GM19455 (cell line): ENCODE measurements around the gene ARL6IP4.

Experiments
- ATAC-seq: cut with Tn5 transposase; IDR thresholded peaks from one replicate; pipeline ENCODE4 v1.9.1; 2021; ENCODE audit not compliant: unreplicated experiment

Gene ARL6IP4

DNA sequence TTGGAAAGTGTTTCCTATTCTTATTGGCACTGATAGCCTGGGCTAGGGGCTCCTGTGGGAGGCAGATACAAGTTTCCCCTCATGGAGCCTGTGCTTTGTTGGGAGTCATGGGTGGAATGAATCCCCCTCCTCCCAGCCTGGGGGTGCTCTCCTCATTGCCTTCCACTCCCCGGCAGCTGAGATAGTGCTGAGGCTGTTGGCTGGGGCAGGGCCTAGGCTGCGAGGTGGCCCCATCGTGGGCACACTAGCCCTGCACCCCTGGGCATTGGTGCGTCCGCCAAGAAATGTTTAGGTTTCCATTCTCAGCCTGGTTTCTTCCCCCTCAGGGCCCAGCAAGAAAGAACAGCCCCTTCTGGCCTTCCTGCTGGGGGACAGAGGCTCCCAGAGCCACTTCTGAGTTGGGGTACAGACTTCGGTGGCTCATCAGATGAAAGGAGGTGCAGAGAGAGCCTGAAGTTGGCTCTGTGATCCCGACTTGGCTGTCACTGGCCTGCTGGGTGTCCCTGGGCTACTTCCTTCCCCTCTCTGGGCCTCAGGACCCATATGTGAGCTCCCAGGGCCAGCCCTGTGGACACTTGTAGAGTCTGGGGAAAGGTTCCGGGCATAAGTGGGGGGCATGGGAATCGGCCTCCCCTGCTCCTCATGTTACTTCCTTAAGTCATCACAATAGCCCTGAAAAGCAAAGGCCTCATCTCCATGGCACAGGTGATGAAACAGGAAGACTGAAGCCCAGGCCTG is 2.7 kb upstream of the ARL6IP4 start:
- no peak for ATAC-seq

GRCh38 chr12:122978507-122978955 is 1.9 kb upstream of the ARL6IP4 start:
- ATAC-seq: no peak

DNA sequence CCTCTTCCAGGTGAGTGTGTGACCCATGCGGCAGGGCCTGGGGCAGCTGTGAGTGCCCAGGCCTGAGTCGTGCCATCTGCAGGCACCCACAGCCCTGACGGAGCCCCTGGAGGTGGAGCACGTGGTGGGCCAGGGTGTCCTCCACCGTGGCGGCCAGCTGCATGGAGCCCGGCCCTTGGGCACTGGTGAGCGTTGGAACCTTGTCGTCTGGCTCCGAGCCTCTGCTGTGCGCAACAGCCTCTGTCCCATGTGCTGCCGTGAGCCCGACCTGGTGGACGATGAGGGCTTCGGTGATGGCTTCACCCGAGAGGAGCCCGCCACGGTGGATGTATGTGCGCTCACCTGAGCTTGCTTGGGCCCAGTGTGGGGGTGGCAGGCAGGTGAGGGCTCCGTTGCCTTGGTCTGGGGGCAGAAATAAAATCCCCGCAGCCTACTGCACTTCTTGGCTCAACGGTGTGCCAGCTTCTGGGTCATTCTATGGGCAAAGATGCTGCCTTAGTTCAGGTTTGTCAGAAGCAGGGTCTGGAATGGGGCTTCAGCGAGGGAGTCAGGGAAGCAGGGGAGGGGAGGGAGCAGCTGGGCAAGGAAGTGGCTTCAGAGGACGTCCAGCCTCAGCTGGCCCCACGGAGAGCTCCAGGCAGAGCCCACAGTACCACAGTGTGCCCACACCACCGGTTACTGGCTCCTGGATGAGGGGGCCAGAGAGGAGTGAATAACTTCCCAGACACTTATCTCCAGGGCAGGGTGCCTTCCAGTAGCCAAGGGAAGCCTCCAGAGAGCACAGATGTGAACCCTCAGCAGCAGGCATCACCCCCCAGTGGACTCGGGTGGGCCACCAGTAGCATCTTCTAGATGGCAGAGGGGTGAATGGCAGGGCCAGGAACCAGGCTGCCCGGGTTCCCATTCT is 1.2 kb upstream of the ARL6IP4 start:
- no peak for ATAC-seq

GRCh38 chr12:122979908-122980182 is 636 bp upstream of the ARL6IP4 start:
- no peak for ATAC-seq

DNA sequence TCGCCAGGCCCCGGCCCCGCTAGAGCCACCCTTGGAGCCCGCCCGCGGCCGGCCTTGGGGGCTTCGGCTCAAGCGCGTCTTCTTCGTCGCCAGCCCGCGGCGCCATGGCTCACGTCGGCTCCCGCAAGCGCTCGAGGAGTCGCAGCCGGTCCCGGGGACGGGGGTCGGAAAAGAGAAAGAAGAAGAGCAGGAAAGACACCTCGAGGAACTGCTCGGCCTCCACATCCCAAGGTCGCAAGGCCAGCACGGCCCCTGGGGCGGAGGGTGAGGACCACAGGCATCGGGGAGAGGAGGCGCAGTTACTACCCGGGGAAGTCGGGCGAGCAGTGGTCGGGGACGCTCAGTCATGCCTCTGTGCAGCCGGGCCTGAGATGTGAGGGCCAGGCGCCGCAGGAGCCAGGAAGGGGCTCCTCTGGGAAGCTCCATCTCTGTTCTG is 573 bp downstream of the ARL6IP4 start:
- peak; percentile 15 for ATAC-seq

- no peak for ATAC-seq
Observed at GRCh38 chr12:122981587-122982476, 1.4 kb downstream of the ARL6IP4 start.

GRCh38 chr12:122982477-122982815 is 2.0 kb downstream of the ARL6IP4 start:
- ATAC-seq: no peak

GRCh38 chr12:122982963-122983788 is 2.7 kb downstream of the ARL6IP4 start:
- ATAC-seq: no peak

DNA sequence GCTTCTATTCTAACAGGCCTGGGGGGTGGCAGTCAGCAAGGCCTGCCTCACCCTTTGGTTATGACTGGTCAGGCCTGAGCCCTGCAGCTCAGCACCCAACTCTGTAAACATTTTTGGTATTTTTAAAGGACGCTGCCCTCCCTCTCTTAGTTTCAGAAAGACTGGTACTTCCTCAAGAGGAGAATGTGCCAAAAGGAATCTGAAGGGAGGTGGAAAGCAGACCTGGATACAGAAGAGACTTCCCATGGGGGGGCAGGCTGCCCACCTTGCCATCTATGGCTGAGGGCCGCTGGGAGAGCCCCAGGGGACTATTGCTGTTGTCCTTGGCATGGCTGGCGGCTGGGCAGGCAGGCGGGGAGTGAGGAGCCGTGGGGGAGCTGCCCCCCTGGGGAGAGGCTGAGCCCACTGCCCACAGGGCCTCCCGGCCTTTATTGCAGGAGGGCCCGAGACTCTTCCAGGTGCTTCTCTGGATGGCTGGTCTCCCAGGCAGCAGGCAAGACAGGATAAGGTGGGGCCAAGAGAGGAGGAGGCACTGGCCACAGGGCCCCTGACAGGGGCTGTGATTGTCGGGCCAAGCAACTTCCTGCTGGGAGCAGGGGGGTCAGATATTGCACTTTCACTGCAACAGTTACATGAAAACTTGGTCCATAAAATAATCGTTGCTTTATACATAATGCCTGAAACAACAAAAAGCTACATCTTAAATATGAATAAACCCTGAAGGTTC is 3.5 kb downstream of the ARL6IP4 start:
- no peak for ATAC-seq

GRCh38 chr12:122984612-122985337 is 4.3 kb downstream of the ARL6IP4 start:
- no peak for ATAC-seq

- ATAC-seq: no peak
Observed at GRCh38 chr12:122985338-122986257, 5.1 kb downstream of the ARL6IP4 start.

DNA sequence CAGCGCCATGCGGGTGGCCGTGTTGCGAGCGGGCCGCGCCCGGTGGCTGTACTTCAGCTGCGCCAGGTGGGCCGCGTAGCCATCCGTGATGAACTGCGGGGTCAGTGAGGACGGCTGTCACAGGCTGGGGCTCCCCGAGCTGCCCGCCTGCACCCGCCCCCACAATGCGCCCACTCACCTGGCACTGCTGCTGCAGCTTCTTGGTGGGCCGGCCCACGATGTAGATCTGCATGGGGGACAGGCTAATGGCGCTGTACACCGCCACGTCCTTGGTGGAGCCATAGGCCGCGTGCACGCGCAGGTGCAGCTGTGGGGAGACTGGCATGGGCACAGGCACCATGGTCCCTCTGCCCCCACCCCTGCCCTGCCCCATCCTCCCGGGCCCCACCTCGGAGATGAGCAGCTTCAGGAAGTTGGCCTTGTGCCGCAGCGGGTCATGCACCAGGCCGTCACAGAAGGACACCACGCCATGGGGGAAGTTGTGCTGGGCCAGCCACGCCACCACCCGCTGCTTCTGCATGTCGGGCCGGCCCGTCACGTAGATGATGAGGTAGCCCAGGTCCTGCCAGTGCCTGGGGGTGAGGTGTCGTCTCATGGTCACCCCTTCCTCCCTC is 5.9 kb downstream of the ARL6IP4 start:
- ATAC-seq: no peak

DNA sequence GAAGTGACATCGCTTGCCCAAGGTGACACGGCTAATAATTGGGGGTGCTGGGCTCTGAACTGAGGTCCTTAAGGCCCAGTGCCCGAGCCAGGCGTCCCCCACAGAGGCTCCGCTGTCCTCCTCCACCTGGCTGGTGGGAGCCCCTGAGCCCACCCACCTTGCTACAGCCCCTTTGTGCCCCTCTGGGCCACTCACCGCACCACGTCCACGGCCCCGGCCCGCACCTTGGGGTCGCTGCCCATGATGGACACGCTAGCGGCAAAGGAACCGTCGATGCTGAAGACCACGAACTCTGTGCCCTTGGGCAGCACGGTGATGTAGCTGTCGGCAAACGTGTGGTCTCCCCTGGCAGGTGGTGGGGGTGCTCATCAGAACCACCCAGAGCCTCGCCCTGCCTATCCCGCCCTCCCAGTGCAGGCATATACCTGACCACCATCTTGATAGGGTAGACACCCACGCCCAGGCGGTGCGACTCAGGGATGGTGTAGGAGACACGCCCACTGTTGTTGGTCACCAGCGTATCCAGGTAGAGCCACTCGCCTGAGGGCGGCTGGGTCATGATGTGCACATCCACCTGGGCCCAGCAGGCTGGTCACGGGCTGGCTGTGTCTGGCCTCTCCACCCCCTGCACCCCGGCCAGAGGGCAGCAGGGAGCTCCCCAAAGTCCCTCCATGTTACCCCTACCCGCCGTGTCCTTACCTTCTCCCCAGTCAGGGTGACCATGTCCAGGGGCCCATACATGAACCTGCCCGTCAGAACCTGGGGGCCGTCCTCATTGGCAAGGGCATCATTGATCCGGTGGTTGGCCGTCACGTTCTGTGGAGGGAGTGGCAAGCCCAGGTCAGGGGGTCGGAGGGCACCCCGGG is 6.8 kb downstream of the ARL6IP4 start:
- no peak for ATAC-seq

DNA sequence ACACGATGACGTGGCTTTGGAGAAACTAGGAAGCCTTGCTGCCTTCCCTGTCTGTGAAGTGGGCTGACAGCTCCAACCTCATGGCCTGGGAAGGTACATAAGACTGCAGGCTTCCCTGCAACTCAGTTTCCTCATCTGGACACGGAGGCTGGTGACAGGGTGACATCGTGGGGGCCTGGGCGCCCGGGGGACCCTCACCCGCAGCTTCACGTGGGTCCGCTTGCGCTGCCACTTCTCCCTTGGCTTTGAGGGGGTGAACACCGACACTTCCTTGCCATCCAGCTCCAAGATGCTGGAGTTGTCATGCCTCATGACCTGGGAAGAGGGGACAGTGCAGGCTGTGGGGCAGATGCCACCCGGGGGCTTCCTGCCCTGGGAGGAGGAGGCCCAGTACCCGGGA is 7.6 kb downstream of the ARL6IP4 start:
- ATAC-seq: no peak

- ATAC-seq: no peak
Observed at GRCh38 chr12:122988612-122989212, 8.2 kb downstream of the ARL6IP4 start.

- no peak for ATAC-seq
Observed at GRCh38 chr12:122989225-122989839, 8.9 kb downstream of the ARL6IP4 start.
